NCI-H524 treated with DMSO at 0.1 percent for 48 hours (cell line): ENCODE results near the gene ADGRD1.

Source experiments
- DNase-seq: peaks from one replicate; lab custom pipeline; 2025; lab: John Stamatoyannopoulos, UW

The ADGRD1 gene

GRCh38 chr12:131072451-131073230, 118.9 kb downstream of the ADGRD1 start:
- no peak for DNase-seq

- no peak for DNase-seq
Observed at GRCh38 chr12:131074221-131075083, 120.7 kb downstream of the ADGRD1 start.

- no peak for DNase-seq
Observed at GRCh38 chr12:131075194-131075593, 121.5 kb downstream of the ADGRD1 start.

DNA sequence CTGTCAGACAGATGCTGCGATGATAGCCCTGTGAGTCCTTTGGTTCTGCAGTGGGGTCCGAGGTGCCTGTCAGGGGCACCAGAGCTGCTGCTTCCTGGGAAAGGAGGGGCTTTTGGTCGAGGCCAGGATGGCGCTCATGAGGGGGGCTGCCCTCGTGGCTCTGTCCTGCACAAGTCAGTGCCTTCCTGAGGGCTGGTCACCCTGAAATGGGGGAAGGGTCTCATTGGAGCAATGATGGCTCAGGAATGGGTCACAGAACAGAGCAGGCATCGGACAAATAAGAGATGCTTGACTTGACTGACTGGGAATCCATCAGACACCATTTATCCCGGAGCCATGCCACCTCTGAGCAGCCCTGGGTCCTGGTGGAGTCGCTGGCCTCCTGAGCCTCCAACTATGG, 121.9 kb downstream of the ADGRD1 start:
- no peak for DNase-seq

- DNase-seq = no peak
Observed at GRCh38 chr12:131076296-131076695, 122.6 kb downstream of the ADGRD1 start.

DNA sequence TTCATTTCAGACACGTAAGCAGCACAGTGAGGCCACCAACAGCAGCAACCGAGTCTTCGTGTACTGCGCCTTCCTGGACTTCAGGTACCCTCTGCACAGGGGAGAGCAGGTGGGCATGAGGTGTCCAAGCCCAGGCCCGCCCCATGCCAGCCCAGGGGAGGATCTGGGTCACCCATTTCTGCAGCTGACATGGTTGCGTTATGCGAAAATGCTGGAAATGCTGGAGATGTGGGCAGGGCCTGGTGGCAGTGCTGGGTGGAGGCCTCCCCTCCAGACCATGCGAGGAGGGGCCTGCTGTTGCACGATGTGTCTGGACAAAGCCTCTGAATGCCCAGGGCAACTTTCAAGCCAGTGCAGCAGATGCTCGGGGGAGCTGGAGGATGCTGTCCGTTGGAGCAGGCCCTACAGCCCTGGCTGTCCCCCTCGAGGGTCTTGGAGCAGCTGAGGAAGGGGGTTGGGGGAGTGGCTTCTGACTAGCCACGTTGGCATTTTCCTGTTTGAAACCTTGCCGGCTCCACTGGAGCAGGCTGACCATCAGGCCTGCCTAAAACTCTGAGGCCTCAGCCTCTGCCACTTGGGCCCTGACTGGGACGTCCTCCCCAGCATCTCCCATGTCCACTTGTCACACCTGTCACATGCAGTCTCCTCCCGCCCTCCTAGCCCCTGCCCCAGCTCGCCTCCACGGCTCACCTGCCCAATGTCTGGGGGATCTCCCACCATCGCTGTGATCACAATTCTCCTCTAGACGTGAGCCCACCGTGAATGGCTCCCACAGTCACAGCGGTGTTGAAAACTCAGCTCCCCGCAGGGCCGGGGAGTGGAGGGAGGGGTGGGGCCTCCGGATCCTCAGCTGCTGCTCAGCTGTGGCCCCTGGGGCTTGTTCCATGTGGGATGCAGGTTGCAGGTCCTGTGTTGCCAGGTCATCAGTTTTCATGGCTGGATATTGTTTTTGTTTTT, 123.4 kb downstream of the ADGRD1 start:
- DNase-seq = no peak

GRCh38 chr12:131077931-131078391, 124.3 kb downstream of the ADGRD1 start:
- no peak for DNase-seq

DNA sequence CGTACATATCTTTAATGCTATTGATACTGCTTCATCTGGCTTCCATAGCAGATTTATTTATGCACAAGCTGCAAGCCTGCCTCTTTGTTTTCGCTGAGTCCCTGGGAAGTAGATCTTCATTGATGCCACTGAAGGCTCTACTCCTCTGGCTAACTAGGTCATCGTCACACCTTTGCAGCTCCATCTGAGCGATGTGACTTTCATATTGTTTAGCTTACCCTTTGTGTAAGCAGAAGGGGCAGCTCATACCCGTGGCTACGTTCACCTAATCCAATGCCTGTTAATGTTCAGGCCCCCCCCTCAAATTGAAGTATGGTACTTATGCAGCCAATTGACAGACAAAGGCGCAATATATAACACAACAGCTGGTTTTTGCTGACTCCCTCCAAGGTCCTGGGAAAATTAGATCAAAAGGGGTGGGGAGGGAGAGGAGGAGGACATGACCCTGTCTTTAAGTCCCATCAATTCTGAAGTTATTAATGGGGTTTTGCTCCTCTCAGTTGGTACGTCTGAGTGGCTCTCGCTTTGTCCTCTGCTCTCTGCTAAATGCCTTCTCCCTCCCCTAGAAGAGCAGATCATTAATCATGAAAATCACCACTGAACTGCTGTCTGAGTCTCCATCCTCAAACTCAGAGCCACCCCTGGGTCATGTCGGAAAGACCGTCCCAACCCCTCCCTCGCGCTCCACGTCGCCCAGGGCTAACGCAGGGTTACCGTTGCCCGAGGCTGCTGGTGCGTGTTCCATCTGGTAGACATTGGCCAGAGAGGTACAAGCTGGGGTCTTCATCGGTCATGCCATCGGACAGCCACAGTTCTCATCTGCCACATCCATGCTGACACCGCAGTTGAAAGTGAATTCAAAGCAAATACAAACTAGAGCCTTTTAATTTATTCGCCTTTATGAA, 128.8 kb downstream of the ADGRD1 start:
- no peak for DNase-seq

- no peak for DNase-seq
Observed at GRCh38 chr12:131084341-131085011, 130.8 kb downstream of the ADGRD1 start.

DNA sequence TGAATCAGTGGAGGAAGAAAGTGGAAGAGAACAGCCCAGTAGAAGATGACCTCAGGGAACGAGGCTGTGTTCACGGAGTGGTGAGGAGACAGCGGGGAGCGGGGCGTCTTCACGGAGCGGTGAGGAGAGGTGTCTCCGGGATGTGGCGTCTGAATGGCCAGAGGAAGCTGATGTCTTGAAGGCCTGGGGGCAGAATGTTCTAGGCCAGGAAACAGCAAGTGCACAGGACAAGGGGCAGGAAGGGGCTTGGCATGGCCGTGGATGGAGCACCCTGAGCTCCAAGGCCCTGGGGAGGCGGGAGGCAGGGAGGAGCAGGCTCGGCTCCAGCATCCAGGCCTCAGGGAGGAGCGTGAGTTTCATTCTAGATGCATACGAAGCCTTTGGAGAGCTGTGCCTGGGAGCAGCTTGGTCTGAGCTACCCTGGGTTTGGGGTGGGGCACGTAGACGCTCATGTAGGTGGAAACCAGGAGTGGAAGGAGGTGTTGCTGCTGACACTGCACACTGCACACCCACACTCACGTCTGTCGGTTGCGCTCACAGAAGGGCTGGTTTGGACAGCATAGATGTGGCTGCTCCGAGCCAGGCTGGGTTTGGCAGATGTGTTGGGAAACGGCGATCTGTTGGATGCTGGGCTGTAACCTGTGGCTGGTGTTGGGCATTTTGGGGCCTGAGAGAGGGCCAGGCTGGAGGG, 131.6 kb downstream of the ADGRD1 start:
- DNase-seq = no peak

GRCh38 chr12:131085816-131086591, 132.3 kb downstream of the ADGRD1 start:
- DNase-seq = no peak

DNA sequence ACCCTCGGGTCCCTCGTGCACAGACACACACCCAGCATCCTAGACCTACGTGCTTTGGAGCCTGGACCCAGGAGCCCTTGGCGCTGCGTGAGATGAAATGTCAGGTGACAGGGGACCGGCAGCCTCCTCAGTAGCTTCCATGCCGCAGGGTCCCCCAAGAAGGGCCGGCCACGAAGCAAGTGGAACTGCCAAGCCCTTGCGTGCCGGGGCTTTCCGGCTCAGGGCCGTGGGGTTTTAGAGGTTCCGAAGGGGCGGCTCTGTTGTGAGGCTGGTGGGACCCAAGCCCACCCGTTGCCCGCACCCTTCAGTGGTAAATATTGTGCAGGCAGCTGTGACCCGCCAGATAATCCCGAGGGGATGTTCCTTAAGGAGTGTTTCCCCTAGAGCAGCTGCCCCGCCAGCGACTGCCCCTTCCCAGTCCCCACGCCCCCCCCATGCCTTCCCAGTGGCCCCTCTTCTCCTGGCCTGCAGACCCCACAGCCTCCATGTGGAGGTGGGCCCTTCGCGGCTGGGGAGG, 133.7 kb downstream of the ADGRD1 start:
- DNase-seq = no peak

GRCh38 chr12:131087991-131088700, 134.4 kb downstream of the ADGRD1 start:
- DNase-seq = no peak

DNA sequence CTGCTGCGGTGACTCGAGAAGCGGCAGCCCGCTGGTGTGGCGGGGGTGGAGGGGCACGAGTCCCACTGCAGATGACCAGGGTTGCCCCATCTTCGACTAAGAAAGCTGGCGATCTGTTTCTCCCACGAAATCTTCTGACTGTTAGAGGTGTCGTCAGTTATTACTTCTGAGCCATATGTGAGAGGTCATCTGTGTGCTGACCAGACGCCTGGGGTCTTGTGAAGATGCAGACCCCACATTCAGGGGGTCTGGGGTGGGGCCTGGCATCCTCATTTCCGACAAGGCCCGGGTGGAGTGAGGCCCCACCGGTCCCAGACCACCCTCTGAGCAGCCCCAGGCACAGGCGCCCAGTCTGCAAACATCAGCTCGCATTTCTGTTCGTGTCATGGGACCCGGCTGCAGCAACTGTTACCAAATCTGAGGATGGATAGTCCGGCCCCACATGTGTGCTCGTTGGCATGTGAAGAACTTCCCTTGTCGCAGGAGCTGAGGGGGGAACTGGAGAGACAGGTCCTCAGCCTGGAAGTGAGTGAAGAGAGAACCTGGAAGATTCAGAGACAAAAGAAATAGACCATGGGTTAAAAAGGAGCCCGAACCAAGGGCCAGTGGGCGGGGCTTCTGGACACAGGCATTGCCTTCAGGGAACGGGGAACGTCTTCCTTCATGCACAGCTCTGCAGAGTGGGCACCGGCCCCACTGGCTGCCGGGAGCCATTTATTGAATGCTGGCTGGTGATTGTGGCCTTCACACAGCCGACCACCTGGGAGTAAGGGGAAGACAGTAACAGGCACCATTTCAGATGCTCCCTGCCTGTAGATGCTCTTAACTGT, 135.2 kb downstream of the ADGRD1 start:
- no peak for DNase-seq

DNA sequence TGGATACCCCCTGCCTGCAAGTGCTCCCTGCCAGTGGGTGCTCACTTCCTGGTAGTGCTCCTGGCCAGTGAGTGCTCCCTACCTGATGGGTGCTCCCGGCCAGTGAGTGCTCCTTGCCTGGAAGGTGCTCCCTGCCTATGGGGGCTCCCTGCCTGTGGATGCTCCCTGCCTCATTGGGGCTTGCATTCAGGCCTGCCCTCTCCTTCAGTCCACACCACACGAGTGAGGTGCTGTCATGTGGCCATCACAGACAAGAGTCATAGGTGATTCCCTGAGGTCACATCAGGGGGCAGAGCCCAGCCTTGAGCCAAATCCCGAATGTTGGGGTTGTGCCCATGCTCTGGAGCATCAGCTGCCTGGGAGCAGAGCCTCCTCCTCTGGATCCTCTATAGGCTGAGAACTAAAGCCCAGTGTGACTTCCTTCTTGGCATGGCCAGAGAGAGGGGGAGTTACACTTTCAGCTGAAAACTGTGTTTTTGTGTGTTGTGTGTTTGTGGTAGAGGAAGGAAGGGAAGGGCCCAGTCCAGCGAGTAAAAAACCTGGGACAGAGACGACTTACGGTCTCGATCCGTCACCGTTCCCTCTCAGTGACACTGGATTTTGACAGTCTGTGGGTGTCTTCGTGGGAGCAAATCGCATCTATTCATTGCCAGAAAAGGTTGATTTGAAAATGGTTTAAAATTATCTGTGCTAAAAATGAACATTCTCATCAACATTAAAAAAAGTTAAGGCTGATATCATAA, 136.0 kb downstream of the ADGRD1 start:
- no peak for DNase-seq
